Measurements from ENCODE around the gene FZD4. TPM values are rescaled to one million over a fixed set of nuclear protein-coding genes. Genes with fewer than 3 reads are reported as not detected.

Gene FZD4
- total RNA-seq, 4 donors from 2014 or later: 245 to 540 (median 326) TPM

DNA sequence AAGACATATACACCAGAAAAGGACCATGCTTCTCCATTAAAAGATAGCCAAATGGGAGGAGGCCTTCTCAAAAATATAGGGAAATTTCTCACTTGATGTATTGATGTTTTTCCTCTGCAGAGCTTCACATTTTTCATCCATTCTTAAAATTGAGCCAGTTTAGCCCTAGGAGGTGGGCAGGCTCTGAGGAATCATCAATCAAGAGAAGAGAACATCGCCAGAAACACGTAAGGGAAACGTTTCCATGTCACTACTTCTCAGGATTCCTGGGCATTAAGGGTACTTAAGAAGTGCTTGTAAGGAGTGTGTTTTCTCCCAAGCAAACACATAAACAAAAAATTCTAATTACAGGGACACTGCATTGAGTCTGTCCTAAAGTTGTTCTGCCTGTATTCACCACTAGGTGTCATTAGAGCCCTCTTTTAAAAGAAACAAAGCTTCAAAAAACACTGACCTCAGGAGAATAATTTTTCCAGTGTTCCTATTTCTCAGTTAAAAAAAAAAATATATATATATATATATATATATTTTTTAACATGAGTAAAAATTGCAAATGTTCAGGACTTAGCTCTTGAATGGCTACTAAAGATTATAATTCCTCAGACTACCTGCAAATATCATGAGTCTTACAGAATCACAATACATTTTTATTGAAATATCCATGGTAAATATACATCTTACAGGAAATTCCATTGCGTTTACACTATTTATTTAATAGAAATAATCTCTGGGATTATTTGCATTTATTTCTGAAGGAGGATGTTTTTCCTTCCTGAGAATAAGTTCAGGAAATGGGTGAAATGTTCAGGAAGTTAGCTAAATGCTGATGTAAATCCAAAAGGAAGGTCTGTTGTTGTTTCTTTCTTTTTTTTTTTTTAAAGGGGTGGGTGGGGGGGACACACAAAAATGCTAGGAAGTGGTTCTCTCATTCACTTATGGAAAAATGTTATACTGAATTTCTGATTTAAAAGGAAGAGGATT is 16.0 kb downstream of the FZD4 start:
- TF ChIP-seq, protein P1, sequence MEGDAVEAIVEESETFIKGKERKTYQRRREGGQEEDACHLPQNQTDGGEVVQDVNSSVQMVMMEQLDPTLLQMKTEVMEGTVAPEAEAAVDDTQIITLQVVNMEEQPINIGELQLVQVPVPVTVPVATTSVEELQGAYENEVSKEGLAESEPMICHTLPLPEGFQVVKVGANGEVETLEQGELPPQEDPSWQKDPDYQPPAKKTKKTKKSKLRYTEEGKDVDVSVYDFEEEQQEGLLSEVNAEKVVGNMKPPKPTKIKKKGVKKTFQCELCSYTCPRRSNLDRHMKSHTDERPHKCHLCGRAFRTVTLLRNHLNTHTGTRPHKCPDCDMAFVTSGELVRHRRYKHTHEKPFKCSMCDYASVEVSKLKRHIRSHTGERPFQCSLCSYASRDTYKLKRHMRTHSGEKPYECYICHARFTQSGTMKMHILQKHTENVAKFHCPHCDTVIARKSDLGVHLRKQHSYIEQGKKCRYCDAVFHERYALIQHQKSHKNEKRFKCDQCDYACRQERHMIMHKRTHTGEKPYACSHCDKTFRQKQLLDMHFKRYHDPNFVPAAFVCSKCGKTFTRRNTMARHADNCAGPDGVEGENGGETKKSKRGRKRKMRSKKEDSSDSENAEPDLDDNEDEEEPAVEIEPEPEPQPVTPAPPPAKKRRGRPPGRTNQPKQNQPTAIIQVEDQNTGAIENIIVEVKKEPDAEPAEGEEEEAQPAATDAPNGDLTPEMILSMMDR (IDR thresholded peaks at IDR 0.05; ENCODE audit: low read depth): no peak

DNA sequence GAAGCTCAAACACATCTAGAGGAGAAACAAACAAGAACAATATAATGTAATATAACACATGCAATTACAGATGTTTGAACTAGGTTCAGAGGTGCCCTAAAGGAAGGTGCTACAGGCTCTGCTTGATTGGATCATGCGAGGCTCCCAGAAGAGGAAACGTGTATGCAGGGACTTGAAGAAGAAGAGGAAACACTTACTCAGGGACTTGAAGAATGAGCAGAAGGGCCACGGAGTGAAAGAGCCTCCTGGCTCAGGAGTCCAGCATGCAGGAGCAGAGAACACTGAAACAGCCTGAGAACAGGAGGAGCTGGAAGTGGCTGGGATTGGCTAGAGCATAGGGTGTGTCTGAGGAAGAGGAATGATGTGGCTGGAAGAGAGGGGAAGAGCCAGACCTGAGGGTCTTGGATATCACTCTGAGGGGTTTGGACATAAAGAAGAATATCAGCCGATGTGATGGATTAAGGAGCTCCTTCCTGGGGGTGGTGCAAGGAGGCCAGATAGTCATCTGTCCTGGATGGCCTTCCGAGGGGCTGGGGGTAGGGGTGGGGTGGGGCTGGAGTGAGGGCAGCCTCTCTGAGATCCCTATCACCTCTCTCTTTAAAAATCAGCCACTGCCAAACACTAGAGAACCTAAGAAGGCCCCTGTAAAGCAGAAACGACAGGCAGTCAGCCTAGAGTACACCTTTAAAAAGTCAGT is 16.8 kb downstream of the FZD4 start:
- TF ChIP-seq, protein P1 (IDR thresholded peaks at IDR 0.05; ENCODE audit: low read depth): no peak

DNA sequence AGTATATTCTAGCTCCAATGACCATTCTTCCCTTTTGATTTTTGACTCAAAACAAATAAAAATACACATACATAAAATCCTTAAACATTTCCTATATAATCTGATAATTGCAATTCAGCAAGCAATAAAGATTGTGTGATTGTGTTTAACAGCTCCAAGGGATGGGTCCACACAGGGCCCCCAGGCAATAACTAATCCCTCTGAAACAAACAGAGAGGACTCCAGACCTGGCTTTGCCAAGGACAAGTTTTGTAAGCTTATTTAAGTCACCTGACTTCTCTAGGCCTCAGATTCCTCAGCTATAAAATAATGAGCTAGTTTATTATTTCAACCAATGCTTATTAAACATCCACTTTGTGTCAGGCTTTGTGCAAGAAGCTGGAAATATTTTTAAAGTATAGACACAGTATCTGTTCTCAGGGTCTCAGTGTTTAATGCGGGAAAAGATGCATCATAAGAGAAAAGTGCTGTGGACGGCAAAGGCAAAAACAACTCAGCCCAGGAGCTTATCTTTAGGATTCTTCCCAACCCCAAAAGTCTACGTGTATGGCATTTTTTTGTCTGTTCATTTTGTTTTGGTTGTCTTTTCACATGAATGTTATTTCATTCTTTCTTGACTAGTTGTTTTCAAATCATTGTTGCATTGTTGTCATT is 20.1 kb downstream of the FZD4 start:
- TF ChIP-seq, protein P1 (IDR thresholded peaks at IDR 0.05; ENCODE audit: low read depth): no peak

- TF ChIP-seq, protein P1 (IDR thresholded peaks at IDR 0.05; ENCODE audit: low read depth): no peak
Measured at GRCh38 chr11:86934582-86934900, 20.7 kb downstream of the FZD4 start.

GRCh38 chr11:86933891-86934581 is 21.2 kb downstream of the FZD4 start:
- TF ChIP-seq, protein P1 (IDR thresholded peaks at IDR 0.05; ENCODE audit: low read depth): no peak

DNA sequence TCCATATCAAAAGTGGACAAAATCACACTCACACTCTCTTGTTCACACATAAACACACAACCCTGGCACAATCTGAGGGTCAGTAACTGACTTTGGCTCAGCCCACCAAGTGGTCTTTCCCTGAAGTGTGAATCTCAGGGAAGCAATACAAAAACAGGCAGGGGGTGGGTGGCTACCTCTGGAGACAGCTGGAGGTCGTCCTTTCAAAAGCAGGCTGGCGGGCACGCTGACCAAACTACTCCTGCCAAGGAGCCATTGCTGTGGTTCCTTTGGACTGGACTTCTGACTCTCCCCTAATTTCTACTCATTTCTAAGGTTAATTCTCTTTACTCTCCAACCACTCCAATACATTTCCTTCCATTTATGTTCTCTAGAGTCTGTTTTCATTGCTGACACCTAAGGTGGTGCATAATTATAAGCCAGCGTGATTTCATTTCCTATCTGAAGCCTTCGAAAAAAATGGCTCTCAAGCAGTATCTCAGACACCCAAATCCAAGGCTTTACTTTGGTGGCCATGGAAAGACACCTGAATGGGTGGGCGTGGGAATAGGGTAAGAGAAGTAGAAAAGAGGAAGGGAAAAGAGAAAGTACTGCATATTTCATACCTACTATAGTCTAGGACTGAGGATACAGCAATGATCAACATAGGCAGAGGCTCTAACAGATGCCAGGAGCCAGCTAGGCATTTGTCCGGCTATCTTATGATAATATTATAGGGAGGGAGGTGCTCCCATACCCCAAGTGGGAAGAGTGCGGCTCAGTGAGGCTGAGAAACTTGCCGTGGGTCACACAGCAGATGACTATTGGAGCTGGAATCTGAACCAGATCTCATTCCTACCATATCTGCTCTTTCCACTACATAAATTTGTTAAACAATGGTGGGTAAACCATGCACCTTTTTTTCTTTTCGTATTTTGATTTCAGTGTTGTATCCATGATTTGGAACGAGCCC is 22.0 kb downstream of the FZD4 start:
- TF ChIP-seq, protein P1 (IDR thresholded peaks at IDR 0.05; ENCODE audit: low read depth): no peak
